Osteoblast (primary cell): ENCODE results near the gene TMEM115. TPM values are rescaled to one million over a fixed set of nuclear protein-coding genes. Genes with fewer than 3 reads are reported as not detected.

Experiments used
- DNase-seq: peaks from one replicate; pipeline ENCODE4 v3.0.0; 2011; ENCODE audit warnings: low spot score, mixed read lengths; ENCODE audit not compliant: insufficient read length; ENCODE audit errors: missing footprints
- H2AFZ ChIP-seq: 2 replicates; pipeline ENCODE4 v1.6.0; 2011; ENCODE audit warnings: mild to moderate bottlenecking, low read length
- H3K27ac ChIP-seq: 2 replicates; pipeline ENCODE4 v1.5.1; 2011; ENCODE audit warnings: mild to moderate bottlenecking, low read depth, low read length, moderate library complexity
- H3K27me3 ChIP-seq: 2 replicates; pipeline ENCODE4 v1.6.0; 2012; ENCODE audit warnings: mild to moderate bottlenecking, control low read depth, inconsistent platforms, low read length, moderate library complexity; ENCODE audit not compliant: insufficient read depth
- H3K36me3 ChIP-seq: 2 replicates; pipeline ENCODE4 v1.5.1; 2011; ENCODE audit warnings: mild to moderate bottlenecking, low read length, control low read depth, moderate library complexity; ENCODE audit not compliant: insufficient read depth
- H3K4me1 ChIP-seq: 2 replicates; pipeline ENCODE4 v1.5.1; 2011; ENCODE audit warnings: mild to moderate bottlenecking, low read length, control low read depth, moderate library complexity; ENCODE audit not compliant: insufficient read depth
- H3K4me2 ChIP-seq: 2 replicates; pipeline ENCODE4 v1.6.0; 2011; ENCODE audit warnings: mild to moderate bottlenecking, low read length; ENCODE audit not compliant: insufficient read depth
- H3K4me3 ChIP-seq: fragments of 200-600 bp; sonication (generic); 3 replicates; pipeline ENCODE4 v1.5.1; 2012; ENCODE audit warnings: mild to moderate bottlenecking, low read length, inconsistent platforms; ENCODE audit not compliant: insufficient read depth
- H3K79me2 ChIP-seq: 2 replicates; pipeline ENCODE4 v1.6.0; 2012; ENCODE audit warnings: mild to moderate bottlenecking, low read length, control low read depth, inconsistent platforms; ENCODE audit not compliant: insufficient read depth
- H3K9me3 ChIP-seq: 2 replicates; pipeline ENCODE4 v1.5.1; 2011; ENCODE audit warnings: low read depth, low read length, control low read depth
- H4K20me1 ChIP-seq: 2 replicates; pipeline ENCODE4 v1.6.0; 2012; ENCODE audit warnings: mild to moderate bottlenecking, low read length, control low read depth; ENCODE audit not compliant: insufficient read depth
- total RNA-seq: library from RNA; depleted of rRNA; stranded (reverse); fragments of >200 nt; gene quantifications from 2 replicates; pipeline ENCODE4 v1.2.3, GENCODE V29; 2012
- TF ChIP-seq, protein P1 (sequence below): IDR thresholded peaks from 2 replicates; pipeline ENCODE4 v1.5.1; 2011; ENCODE audit warnings: mild to moderate bottlenecking, low read depth, low read length, moderate library complexity; ENCODE audit errors: extremely low read depth

TMEM115 gene
- total RNA-seq, 1 donor, result 73.1 TPM

DNA sequence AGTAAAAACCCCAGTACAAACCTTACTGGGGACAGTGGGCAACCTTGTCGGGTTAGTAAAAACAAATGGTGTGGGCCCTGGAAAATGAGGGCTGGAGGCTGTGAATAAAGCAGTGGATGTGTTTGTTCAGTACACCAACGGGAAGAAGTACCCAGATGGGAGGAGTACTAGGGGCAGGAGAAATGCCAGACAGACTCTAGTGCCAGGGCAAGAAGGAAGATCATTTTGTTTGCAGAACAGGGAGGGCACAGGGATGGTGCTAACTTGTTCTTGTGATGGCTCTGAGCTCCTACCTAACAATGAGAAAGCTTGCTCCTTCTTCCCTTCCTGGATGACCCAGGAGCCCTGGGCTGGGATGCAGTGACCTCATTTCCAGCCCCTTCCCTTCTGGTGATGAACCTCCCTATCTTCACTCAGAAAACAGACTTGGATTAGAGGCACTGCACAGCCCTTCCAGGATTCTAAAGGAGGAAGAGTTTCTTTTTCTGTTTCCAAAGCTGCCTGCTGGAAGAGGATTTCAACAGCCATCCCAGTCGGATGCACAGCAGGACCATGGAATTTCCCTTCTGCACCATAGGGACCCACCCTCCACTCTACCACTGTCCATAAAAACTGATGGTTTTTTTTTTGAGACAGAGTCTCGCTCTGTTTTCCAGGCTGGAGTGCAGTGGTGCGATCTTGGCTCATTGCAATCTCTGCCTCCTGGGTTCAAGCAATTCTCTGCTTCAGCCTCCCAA is 24.8 kb downstream of the TMEM115 start:
- peak overlapping the region; percentile 84 for H3K27ac ChIP-seq
- H2AFZ ChIP-seq, result no peak overlapping the region
- H3K79me2 ChIP-seq, result peaks cover 91% of the 10 kb centered on the region
- peaks cover 30% of the 10 kb centered on the region for H3K36me3 ChIP-seq
- DNase-seq, result no peak
- H3K27me3 ChIP-seq, result no peaks in the 10 kb centered on the region
- TF ChIP-seq, protein P1, sequence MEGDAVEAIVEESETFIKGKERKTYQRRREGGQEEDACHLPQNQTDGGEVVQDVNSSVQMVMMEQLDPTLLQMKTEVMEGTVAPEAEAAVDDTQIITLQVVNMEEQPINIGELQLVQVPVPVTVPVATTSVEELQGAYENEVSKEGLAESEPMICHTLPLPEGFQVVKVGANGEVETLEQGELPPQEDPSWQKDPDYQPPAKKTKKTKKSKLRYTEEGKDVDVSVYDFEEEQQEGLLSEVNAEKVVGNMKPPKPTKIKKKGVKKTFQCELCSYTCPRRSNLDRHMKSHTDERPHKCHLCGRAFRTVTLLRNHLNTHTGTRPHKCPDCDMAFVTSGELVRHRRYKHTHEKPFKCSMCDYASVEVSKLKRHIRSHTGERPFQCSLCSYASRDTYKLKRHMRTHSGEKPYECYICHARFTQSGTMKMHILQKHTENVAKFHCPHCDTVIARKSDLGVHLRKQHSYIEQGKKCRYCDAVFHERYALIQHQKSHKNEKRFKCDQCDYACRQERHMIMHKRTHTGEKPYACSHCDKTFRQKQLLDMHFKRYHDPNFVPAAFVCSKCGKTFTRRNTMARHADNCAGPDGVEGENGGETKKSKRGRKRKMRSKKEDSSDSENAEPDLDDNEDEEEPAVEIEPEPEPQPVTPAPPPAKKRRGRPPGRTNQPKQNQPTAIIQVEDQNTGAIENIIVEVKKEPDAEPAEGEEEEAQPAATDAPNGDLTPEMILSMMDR, result no peak
- peaks cover 49% of the 10 kb centered on the region for H4K20me1 ChIP-seq
- no peaks in the 10 kb centered on the region for H3K9me3 ChIP-seq
- peak overlapping the region; percentile 37 for H3K4me3 ChIP-seq
- peaks cover 50% of the 10 kb centered on the region for H3K4me1 ChIP-seq
- H3K4me2 ChIP-seq, result peak overlapping the region; percentile 83

GRCh38 chr3:50333744-50334328 is 25.5 kb downstream of the TMEM115 start:
- peaks cover 49% of the 10 kb centered on the region for H4K20me1 ChIP-seq
- no peak overlapping the region for H2AFZ ChIP-seq
- H3K36me3 ChIP-seq, result peaks cover 34% of the 10 kb centered on the region
- H3K4me1 ChIP-seq, result peaks cover 45% of the 10 kb centered on the region
- DNase-seq, result peak; percentile 97
- no peaks in the 10 kb centered on the region for H3K27me3 ChIP-seq
- H3K4me3 ChIP-seq, result peak overlapping the region; percentile 37
- H3K4me2 ChIP-seq, result peak overlapping the region; percentile 83
- TF ChIP-seq, protein P1, result no peak
- peak overlapping the region; percentile 84 for H3K27ac ChIP-seq
- no peaks in the 10 kb centered on the region for H3K9me3 ChIP-seq
- H3K79me2 ChIP-seq, result peaks cover 86% of the 10 kb centered on the region

GRCh38 chr3:50331364-50331907 is 27.9 kb downstream of the TMEM115 start:
- Histone ChIP-seq H2AFZ (no peak overlapping the region), H3K4me1 (peaks cover 47% of the 10 kb centered on the region), H3K27me3 (no peaks in the 10 kb centered on the region), H3K79me2 (peaks cover 83% of the 10 kb centered on the region), H3K4me2 (no peak overlapping the region), H4K20me1 (peaks cover 53% of the 10 kb centered on the region), H3K27ac (no peak overlapping the region), H3K9me3 (no peaks in the 10 kb centered on the region), H3K4me3 (no peak overlapping the region), H3K36me3 (peaks cover 36% of the 10 kb centered on the region)
- DNase-seq, result no peak
- TF ChIP-seq, protein P1, result no peak

GRCh38 chr3:50330330-50330729 is 29.0 kb downstream of the TMEM115 start:
- H3K27ac ChIP-seq, result no peak overlapping the region
- DNase-seq, result no peak
- no peaks in the 10 kb centered on the region for H3K27me3 ChIP-seq
- TF ChIP-seq, protein P1, result no peak
- H4K20me1 ChIP-seq, result peaks cover 44% of the 10 kb centered on the region
- no peak overlapping the region for H3K4me3 ChIP-seq
- peaks cover 36% of the 10 kb centered on the region for H3K4me1 ChIP-seq
- no peaks in the 10 kb centered on the region for H3K9me3 ChIP-seq
- H3K79me2 ChIP-seq, result peaks cover 76% of the 10 kb centered on the region
- H3K4me2 ChIP-seq, result no peak overlapping the region
- H3K36me3 ChIP-seq, result peaks cover 47% of the 10 kb centered on the region
- H2AFZ ChIP-seq, result no peak overlapping the region
